Astrocyte of the cerebellum (primary cell): ENCODE results near the gene ATP1B1.

Experiments
- DNase-seq: peaks from one replicate; pipeline ENCODE4 v3.0.0-alpha.2; 2011; ENCODE audit warnings: low read depth
- H3K4me3 ChIP-seq: 2 replicates; pipeline ENCODE4 v1.5.1; 2011; ENCODE audit warnings: mild to moderate bottlenecking, low read depth, low read length, moderate library complexity
- in situ Hi-C: cut with HindIII; loops from 2 replicates; pipeline ENCODE4 v1.10.0; 2017; ENCODE audit warnings: low sequenced_read_pairs
- TF ChIP-seq, protein P1 (sequence below): IDR thresholded peaks from 2 replicates; pipeline ENCODE4 v1.5.1; 2012; ENCODE audit warnings: low read length, low read depth, moderate library complexity, mild to moderate bottlenecking; ENCODE audit errors: missing control alignments

Gene ATP1B1

DNA sequence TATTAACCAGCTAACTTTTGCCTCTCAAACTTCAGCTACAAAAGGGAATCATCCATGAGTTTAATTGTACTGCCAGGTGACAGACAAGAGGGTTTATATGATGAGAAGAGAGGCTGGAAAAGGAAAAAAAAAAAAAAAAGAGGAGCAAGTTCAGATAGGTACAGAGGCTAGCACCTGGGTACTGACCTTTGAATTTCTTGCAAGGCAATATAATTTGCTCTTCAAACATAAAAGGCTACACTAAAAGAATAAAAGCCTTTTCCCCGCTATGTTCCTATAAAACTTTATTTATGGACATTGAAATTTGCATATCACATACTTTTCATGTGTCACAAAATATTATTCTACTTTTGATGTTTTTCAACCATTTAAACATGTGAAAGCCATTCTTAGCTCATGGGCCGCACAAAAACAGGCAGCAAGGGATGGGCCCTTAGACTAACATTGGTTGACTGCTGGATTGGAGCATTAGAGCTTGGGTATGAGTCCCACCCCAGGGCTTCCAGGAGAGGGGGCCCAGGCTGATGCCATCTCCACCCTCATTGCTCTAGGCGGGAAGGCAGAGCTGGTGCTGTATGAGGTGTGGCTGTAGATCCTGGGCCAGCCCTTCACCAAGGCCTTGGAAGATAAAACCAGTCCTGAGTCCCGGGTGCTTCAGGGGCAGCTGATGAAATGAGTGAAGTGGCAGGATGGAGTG lies 44.3 kb downstream of the ATP1B1 start:
- in situ Hi-C loops: no loop called here
- no peak overlapping the region for H3K4me3 ChIP-seq
- TF ChIP-seq, protein P1, sequence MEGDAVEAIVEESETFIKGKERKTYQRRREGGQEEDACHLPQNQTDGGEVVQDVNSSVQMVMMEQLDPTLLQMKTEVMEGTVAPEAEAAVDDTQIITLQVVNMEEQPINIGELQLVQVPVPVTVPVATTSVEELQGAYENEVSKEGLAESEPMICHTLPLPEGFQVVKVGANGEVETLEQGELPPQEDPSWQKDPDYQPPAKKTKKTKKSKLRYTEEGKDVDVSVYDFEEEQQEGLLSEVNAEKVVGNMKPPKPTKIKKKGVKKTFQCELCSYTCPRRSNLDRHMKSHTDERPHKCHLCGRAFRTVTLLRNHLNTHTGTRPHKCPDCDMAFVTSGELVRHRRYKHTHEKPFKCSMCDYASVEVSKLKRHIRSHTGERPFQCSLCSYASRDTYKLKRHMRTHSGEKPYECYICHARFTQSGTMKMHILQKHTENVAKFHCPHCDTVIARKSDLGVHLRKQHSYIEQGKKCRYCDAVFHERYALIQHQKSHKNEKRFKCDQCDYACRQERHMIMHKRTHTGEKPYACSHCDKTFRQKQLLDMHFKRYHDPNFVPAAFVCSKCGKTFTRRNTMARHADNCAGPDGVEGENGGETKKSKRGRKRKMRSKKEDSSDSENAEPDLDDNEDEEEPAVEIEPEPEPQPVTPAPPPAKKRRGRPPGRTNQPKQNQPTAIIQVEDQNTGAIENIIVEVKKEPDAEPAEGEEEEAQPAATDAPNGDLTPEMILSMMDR: no peak
- no peak for DNase-seq

DNA sequence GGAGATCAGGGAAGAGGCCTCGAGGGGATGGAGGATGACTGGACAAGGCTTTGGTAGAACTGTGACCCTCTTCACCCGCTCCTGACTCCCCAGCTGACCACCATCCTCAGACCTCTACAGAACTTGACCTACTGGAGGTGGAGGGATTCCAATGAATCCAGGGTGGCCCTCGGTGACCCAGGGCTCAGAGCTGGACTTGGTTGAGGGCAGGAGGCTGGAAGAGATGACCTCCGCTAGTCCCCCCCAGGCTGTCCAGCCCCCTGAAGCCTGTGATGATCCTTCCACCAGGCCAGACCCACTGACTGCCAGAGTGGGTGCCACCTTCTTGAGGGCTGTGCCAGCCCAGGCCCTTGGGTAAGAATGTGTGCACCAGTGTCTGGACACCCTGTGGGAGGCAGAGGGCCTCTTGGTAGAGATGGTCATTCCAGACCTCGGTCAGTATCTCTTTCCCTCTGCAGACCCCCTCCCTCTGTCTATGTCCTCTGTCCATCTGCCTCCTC lies 44.9 kb downstream of the ATP1B1 start:
- TF ChIP-seq, protein P1: no peak
- no peak for DNase-seq
- in situ Hi-C loops: no loop called here
- no peak overlapping the region for H3K4me3 ChIP-seq

DNA sequence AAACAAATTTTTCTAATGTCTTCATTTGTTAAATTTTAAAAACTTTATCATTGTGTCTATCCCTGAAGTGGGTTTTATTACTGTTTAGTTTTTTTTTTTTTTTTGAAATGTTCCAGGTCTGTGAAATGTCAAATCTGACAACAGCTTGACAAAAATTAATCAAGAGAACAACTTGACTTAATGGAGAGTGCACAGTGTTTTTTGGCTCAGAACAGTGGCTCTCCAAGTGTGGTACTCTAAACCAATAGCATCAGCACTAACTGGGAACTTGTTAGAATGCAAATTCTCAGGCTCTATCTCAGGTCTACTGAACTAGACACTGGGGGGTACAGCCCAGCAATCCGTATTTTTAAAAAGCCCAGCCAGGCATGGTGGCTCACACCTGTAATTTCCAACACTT lies 49.2 kb downstream of the ATP1B1 start:
- in situ Hi-C loops: loop anchor here (5.0 kb wide), 1 partner anchor 67 kb away; no protein-coding TSS in a partner anchor
- H3K4me3 ChIP-seq: no peak overlapping the region
- no peak for DNase-seq
- TF ChIP-seq, protein P1: no peak

DNA sequence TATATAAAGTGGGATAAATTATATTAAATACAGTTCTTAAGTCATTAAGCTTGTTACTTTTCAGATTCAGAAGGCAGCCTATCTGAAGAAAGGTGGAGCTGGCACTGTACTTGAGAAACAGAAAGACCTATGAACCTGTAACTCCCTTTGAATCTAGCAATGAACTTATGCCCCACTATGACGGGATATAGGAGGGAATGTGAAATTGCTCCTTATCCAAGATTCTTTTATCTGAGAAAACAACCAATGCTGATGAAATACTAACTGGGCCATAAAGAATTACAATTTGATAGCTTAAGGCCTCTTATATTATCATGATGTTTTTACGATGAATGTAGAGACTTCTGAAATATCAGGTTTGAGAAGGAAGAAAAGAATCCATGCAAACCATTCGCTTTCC lies 50.1 kb downstream of the ATP1B1 start:
- in situ Hi-C loops: loop anchor here (5.0 kb wide), 1 partner anchor 66 kb away; no protein-coding TSS in a partner anchor
- no peak overlapping the region for H3K4me3 ChIP-seq
- DNase-seq: no peak
- TF ChIP-seq, protein P1: no peak

DNA sequence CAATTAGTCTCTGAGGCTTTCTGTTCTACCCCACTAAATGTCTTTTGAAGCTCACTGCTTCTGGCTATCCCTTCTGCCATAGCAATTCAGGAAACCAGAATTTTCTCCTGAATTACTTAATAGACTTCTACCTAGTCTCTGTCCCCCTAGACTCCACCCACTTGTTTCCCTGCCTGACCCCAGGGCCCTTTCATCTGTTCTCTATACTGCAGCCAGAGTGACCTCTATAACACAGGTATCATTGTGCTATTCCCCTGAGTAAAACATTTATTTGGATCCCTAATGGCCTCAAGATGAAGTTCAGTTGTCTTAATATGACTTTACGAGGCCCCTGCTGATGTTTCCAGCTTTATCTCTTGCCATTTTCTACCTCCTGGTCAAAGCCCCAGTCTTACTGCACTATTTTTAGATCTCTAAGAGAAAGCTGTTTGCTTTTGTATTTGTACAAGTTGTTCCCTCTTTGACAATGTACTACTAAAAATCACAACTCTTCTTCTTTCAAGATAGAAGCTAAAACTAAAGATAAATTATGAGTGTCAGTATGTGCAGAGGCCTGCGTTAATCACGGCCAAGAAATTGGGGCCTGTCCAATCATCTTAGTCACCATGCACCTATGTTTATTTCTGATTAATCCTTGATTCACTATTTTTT lies 54.5 kb downstream of the ATP1B1 start:
- DNase-seq: no peak
- TF ChIP-seq, protein P1: no peak
- in situ Hi-C loops: no loop called here
- no peak overlapping the region for H3K4me3 ChIP-seq

DNA sequence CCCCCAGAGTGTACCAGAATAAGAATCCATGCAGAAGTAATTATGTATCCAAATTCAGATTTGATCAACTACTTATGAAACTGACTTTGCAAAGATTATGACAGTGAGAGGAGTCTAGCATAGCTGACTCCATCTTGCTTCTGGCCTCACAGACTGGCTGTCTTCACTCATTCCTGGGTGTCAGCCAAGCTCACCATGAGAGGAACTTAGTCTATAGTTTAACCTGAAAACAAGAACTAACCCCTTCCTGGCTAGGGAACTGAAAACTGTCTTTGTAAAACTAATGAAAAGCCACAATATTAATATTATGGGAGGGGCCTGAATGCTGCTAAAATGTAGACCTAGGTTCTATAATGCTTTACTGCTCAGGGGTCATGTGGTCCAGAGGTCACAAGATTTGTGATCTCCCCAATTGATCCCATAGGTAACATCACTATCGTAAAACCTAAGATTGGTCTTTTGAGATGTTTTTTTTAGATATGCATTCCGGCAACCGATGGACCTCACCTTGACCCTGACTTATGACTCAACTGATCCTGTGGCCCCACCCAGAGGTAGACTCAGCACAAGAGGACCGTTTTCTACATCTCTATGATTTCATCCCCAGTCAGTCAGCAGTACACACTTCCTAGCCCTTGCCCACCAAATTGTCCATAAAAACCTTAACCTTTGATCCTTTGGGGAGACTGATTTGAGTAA lies 55.2 kb downstream of the ATP1B1 start:
- no peak overlapping the region for H3K4me3 ChIP-seq
- TF ChIP-seq, protein P1: no peak
- in situ Hi-C loops: no loop called here
- peak; percentile 5 for DNase-seq
